M059J (cell line): ENCODE results near the gene VWC2L. TPM values are rescaled to one million over a fixed set of nuclear protein-coding genes. Genes with fewer than 3 reads are reported as not detected.

Experiments used
- DNase-seq: peaks from one replicate; pipeline ENCODE4 v3.0.0-alpha.2; 2012; ENCODE audit warnings: low read depth
- total RNA-seq: library from RNA; depleted of rRNA; stranded (reverse); fragments of >200 nt; shearing (Covaris generic); gene quantifications from 2 replicates; pipeline ENCODE4 v1.2.3, GENCODE V29; 2014

Gene VWC2L
- total RNA-seq, 1 experiment from 2014 or later, result 0.02 TPM

DNA sequence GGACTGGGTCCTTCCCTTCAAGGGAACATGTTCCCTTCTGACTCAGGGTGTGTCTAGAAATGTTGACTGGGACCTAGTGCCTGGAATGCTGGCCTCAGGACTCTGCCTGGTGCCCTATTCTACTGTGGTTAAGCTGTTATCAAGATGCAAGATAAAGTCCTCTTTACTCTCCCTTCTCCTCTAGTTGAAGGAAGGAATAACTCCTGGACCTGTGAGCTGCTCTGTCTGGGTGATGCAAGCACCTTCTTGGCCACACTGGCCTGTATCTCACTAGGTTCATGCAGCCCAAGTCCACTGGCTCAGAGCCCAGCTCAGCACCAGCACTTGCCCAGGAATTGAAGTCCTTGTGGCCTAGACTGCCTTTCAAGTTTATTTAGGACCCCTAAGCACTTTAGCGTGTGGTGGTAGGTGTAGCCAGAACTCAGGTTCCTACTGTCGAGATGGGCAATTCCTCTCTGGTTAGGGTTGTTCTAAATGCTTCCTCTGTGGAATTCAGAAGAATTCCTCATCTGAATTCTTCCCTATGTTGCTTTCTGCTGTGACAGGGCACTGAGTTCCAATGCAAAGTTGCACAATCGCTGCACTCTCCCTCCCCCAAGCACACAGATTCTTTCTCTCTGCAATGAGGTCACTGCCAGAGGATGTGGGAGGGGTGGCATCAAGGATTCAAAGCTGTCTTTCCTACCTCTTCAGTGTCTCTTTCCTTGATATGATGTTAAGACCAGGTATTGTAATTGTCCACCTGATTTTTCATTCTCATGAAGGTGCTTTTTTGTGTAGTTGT, 54.7 kb downstream of the VWC2L start:
- DNase-seq, result peak; percentile 42

DNA sequence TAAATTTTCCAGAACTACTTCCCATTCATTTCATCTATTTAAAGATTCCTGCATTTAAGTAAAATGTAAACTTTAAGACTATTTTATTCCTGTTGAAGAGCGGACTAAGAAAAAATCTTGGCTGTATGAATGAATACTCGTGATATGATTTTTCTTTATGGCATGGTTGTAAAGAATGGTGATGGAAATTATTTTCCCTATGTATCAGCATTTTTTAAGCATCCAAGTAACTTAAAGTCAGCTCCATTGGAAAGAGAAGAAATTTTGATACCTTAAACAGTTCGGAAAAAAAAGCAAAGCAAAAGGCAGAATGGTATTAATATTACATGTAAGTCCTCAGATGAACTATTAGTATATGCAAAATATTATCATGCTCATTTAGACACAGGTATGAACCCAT, 58.9 kb downstream of the VWC2L start:
- no peak for DNase-seq

DNA sequence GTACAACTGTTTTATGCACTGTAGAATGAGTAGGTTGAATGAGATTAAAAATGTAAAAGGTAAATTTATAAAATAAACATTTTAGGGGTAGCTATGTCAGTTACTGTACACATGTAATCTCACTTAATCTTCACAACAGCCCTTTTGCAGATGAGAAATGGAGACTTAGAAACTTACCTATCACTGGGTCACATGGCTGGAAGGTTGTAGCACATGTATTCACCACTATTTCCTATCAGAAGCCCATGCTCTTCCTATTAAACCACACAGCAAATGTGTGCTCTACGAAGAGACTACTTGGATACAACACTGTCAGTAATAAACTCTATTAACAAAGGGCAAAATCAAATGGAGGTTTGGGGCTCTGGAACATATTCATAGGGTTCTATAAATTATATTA, 60.5 kb downstream of the VWC2L start:
- no peak for DNase-seq

DNA sequence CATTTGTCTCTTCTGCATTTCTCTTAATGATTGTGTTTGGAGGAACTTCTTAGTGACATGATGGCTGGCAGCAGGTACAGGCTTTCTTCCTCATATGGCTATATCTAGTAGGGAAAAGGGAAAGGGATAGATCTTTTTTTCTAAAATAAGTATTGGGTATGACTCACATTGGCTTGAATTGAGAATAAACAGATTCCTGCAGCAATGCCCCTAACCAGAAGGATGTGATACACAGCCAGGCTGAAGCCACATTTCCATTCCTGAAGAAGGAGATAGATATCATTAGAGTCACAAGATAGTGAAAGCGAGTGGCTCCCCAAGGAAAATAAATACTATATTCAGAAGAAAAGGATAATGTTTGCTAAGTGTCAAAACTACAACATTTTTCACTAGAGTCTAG, 61.1 kb downstream of the VWC2L start:
- peak; percentile 2 for DNase-seq

DNA sequence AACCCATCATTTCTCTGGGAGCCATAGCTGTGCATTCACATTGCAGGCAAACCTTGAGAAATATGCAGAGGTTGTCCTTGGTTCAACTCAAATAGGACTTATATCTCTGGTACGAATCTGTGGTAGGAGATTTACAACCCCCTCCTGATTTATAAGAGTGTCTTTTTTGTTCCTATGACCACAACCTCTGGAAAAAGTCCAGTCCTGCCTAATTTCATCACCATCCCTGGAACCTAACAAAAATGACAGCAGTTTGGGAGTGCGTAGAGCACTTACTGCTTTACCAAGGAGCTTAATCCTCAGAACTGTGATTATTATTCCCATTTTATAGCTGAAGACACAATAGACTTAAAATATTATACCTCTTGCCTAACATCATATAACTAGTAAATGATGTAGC, 66.5 kb downstream of the VWC2L start:
- DNase-seq, result peak; percentile 15

DNA sequence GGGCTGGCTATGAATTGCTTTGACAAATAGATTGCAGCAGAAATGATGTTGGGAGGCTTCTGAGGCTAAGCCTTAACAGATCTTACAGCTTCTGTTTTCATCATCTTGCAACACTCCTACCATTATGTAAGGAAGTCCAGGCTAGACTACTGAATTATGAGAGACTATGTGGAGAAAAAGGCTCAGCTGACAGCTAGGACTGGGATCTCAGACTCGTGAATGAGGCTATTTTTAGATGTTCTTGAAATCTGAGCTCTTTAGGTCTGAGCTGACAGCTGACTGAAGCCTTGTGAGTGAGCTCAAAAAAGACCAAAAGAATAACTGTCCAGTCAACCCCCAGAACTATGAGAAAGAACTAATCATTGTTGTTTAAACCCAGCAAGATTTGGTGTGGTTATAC, 70.3 kb downstream of the VWC2L start:
- peak; percentile 24 for DNase-seq

DNA sequence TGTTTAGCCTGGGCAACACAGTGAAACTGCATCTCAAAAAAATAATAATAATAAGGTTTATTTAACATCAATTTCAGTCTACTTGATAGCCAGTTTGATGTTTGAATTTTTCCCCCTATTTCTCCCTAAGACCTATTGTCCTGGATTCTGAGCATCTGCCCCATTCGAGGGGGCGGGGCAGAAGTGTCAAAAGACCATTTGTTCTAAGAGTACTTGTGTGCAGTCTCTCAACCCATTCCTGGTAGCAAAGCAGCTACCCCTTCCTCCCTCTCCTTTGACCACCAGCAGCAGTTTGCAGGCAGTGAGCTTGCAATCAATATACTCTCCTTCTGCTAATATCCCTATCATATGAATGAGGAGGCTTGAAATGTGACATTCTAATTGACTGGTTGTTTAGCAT, 71.9 kb downstream of the VWC2L start:
- no peak for DNase-seq

DNA sequence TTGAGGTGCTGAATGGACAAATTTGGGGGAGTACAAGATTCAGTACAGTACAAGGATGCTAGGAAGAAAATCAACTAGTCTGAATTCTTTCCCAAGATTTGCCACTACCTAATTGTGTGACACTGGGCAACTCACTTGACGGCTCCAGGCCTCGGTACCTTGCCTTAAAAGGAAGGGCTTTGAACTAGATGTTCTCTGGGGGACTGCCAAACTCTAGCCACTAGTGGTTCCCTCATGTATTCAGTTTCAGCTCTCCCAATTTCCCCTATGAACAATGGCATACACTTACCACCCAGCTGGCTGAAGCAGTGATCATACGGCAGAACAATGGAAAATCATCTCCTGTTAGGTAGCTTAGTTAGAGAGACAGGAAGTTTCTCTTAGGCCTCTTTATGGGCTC, 73.4 kb downstream of the VWC2L start:
- DNase-seq, result no peak

DNA sequence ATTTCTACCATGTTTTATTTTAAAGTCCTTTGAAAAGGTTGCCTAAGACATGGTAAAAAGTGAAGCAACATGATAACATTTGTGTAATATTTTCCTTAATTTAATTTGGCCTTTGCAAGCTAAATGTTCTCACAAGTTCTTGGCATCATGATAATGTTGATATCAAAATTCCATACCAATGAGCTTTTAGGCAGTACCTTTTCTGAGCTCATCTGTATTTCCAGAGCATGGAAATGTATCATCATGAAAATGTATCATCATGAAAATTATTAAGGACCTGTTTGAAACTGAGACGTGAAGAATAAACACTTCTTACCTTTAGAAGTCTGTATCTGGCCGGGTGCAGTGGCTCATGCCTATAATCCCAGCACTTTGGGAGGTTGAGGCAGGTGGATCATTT, 73.8 kb downstream of the VWC2L start:
- no peak for DNase-seq

DNA sequence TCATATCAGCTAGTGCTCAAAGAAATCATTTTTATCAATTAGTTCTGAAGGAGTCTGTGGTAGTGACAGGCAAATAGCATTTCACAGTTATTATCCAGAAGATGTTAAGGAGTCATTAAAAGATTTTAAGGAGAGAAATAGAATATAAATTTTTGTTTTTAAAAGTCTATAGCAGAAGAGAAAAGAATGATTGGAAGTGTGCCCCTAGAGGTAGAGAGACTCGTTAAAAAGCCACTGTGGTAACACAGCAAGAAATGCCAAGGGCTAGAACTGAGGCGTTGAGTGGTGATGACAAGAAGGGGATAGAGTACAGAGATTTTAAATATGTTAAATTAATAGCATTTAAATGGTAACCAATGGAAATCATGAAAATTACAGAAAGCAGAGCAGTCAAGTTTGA, 78.3 kb downstream of the VWC2L start:
- DNase-seq, result no peak

DNA sequence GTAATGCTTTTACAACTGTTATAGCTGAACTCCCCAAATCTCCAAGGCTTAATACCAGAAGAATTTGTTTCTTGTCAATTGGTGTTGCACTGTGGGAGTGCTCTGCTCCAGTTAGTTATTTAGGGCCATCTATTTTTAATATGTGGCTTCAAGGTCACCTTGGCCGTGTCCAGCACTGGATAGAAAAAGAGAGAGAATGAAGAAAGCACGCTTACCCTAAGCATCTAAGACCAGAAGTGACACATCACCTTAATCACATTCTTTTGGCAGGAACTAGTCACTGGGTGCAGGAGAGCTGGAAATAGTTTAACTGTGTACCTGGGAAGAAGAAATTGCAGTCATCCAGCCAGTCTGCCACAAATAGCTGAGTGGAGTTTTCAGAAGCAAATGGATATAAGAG, 78.8 kb downstream of the VWC2L start:
- DNase-seq, result no peak

DNA sequence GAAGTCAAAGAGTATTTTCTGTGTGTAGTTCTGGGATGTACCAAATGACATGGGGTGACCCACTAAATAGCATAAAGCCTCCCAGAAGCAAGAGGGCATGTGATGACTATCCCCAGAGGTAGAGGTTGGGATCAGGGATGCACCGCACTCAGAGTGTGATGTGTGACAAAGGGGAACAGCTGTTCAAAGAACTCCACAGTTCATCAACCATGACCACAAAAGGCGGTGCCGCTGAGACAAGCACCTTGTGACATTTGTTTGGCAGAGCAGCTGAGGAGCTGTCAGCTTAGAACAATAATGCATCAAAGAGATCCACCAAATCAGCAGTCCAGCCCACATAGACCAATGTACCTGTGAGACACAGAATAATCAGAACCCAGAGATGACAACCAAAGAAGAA, 81.3 kb downstream of the VWC2L start:
- no peak for DNase-seq

DNA sequence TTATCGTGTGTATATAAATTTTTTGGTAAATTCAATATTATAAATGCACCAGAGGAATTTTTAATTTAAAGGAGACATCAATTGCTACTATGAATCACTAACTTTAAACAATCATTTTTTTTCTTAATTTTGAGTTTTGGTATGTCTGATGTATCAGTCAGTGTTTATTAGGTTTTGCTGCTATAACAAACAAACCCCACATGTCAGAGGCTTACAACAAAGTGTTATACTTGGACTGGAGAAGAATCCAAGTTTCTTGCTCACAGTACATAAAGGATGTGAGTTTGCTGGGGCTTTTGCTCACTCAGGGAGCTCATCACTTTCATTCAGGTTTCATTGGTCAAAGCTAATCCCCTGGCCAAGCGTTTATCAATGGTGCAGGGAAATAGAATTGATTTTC, 81.8 kb downstream of the VWC2L start:
- DNase-seq, result no peak

DNA sequence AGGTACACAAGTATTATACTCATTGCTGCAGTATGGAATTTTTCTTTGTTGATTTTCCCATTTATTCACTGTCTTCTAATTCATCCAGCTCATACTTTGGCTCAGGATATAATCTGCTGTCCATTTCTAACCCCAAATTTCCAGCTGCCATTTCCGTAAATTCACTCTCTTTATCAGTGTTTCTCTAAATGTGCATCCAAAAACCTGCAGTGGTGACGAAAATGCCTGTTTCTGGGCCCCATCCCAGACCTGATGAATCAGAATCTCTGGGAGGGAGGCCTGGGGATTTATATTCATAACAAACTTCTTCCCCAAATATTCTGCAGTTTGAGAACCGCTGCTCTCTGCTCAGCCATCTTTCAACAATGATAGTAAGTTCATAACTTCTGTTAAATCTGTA, 86.6 kb downstream of the VWC2L start:
- DNase-seq, result no peak

DNA sequence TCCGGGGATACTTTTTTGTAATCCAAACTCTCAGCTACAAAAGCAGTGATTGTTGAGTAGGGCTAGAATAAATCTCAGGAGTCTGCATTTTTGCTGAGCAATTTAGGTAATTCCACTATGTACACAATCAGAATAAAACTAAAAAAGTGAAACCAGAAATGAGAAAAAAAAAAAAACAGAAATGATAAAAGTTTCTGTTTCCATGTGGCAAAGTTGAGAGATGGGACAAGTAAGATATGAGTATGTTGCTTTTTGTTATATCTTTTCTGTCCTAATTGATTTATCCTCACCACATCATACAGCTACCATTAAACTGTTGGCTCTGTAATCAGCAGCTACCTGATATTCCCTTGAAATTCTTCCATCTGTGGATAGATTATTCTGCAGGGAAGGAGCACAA, 92.7 kb downstream of the VWC2L start:
- no peak for DNase-seq

DNA sequence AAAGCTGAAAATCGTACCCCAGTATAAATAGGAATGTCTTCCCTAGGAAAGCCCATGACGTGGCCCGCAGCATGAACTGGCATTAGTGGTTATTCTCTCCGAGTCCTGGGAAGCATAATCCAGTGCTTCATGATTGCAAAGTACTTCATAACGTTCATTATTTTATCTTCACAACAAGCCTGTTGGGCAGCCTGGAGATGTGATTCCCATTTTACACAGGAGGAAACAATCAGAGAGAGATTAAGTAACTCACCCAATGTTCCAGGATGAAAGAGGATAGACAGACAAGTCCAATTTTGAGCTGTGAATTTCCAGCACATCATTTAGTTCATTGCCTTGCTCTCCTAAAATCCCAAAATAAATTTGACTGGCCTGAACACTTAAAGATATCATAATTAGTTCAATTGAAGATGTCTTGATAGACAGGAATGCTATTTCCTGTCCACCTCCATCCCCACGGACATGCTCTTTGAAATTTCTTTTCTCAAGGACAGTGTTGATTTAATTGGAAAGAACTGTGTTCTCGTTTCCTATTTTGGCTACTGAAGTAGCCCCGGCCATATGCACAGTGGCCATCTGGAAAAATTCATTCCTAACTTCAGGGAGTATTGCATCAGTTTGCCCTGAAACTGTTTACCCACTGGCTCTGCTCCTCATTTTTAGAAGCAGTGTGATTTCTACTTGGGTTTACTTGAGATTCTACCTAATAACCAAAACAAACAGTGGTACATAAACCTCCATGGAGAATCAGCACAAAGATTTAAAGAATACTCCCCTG, 93.9 kb downstream of the VWC2L start:
- no peak for DNase-seq

DNA sequence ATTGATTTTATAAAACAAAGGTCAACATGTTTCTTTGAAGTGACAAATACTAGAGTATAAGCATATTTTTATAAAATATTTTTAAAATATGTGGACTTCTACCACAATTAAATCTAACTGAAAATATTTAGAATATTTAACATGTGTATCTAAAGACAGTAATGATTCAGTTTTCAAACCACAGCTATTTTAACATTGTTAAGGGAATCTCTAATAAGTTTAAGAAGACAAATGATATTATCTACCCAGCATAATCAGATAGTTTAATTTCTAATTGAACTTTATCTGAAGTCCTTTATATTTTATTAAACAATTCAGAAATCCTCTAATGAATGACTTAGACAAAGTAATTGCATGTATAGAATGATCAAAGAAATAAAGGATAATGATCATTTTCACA, 96.2 kb downstream of the VWC2L start:
- DNase-seq, result no peak

DNA sequence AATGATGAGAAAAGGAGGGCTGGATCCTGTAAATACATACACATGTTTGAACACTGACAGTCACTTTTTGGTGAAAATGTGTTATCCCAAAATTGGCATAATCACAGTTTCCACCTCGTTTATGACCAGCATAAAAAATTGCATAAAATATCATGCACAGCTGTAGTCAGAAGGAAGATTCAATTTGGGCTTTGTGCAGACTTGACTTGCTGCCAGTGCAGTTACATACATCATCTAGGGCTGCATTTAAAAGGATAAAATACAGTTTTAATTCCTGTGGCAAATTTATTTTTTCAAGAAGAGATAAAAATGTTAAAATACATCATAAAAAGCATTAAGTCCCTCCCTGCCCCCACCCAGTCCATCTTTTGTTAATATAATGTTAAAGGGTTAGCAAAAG, 103.8 kb downstream of the VWC2L start:
- no peak for DNase-seq

DNA sequence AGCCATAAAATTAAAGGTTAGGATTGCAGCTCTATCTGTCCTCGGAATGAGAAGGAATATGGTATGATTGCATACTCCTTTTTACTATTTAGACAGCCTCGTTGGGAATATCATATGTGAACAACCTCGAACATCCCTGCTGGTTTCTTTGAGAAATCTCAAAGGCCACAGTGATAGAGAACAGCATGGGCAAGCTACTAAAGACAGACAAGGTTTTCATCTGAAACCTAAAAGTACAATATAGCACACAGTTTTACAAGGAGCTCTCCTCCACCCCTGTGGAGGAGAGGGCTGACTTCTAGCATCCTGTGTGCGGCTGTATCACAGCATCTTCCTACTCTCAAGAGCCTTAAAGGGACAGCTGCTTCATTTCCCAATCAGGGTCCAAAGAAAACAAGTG, 104.3 kb downstream of the VWC2L start:
- no peak for DNase-seq

DNA sequence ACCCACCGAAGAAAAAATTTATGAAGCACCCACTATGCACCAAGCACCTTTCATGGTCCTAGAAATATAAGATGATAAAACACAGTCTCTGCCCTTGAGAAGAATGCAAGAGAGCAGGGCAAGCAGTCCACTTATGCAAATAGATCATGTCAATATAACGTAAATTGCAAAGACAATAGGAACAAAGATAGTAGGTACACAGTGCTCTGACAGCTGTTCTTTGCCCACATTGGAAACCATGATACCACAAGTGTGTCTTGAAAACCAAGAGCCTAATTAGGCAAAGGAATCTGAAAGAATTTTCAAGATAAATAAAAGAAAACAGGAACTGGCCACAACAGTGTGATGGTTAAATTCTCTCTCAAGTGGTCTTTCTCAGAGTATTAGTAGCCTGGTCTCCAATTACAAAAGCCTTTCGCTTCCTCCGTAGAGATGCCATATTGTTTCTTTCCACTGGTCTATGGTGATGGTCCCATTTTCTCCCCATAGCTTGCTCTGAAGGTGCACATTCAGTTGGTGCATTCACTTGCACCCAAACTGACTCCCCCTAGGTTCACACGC, 108.5 kb downstream of the VWC2L start:
- DNase-seq, result no peak

DNA sequence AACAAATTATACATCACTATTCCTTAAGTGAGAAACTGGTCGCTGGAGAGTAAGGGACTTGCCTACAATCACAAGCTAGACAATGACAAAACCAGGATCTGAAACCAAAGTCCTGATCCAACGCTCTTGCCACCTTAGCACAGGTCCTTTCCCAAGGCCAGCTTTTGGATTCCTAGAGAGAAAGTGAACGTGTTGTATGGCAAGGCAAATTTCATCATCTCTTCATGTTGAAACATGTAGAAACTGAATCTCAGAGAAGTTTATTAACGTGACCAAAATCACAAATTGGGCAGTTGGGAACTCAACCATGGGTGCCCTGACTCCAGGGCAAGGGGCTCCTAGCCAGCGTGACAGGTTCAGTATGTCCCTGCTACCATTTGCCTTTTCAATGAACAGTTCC, 118.2 kb downstream of the VWC2L start:
- DNase-seq, result no peak

DNA sequence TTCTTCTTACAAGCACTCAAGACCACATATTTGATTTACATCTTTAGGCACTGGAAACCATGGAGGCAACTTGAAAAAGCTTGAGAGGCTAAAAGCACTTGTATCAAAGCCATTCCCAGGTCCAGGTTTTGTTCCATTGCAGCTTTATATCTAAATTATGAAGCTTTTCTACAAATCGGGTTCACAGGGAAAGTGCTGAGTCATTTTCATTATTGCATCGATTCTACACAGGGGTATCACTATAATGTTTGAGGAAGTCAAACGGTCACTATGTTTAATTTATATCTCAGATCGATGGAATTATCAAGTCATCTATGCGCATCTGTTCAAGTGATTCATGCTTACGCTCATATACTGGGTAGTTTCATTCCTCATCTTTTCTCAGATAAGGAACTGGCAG, 118.7 kb downstream of the VWC2L start:
- DNase-seq, result no peak

DNA sequence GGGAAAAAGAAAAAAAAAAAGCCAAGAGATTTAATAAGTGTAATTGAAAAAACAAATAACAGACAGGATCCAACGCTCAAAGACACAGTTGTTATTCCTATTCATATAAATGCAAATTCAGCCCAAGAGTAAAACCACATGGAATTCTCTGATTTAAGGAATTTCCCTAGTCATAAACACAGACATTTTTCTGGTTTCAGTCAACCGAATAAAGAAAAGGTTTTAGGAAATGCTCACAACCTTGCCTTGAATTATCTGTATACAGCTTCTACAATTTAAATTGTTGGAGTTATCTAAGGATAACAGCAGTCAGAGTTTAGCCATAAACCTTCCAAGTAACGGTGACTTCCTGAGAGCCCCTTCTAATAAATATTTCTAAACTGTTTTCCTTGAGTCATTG, 122.7 kb downstream of the VWC2L start:
- DNase-seq, result peak; percentile 53
